NCI-H2107 treated with DMSO at 0.1 percent for 48 hours (cell line): ENCODE data around the gene EIF3I.

Experiments
- DNase-seq: peaks from one replicate; lab custom pipeline; 2025; ENCODE audit not compliant: unreplicated experiment; lab: John Stamatoyannopoulos, UW

The EIF3I gene

GRCh38 chr1:32263744-32264143, 41.5 kb downstream of the EIF3I start:
- DNase-seq: no peak

DNA sequence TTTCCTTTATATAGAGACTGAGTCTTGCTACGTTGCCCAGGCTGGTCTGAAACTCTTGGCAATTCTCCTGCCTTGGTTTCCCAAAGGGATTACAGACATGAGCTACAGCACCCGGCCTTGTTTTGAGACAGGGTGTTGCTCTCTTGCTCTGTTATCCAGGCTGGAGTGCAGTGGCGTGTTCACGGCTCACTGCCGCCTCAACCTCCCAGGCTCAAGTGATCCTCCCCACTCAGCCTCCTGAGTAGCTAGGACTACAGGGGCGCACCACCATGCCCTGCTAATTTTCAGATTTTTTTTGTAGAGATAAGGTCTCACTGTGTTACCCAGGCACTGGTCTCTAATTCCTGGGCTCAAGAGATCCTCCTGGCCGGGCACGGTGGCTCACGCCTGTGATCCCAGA, 43.6 kb downstream of the EIF3I start:
- no peak for DNase-seq

- no peak for DNase-seq
Measured at GRCh38 chr1:32266921-32267591, 44.8 kb downstream of the EIF3I start.

- no peak for DNase-seq
Measured at GRCh38 chr1:32269744-32270143, 47.5 kb downstream of the EIF3I start.

GRCh38 chr1:32272557-32273390, 50.6 kb downstream of the EIF3I start:
- no peak for DNase-seq

- DNase-seq: no peak
Measured at GRCh38 chr1:32273391-32274208, 51.4 kb downstream of the EIF3I start.

DNA sequence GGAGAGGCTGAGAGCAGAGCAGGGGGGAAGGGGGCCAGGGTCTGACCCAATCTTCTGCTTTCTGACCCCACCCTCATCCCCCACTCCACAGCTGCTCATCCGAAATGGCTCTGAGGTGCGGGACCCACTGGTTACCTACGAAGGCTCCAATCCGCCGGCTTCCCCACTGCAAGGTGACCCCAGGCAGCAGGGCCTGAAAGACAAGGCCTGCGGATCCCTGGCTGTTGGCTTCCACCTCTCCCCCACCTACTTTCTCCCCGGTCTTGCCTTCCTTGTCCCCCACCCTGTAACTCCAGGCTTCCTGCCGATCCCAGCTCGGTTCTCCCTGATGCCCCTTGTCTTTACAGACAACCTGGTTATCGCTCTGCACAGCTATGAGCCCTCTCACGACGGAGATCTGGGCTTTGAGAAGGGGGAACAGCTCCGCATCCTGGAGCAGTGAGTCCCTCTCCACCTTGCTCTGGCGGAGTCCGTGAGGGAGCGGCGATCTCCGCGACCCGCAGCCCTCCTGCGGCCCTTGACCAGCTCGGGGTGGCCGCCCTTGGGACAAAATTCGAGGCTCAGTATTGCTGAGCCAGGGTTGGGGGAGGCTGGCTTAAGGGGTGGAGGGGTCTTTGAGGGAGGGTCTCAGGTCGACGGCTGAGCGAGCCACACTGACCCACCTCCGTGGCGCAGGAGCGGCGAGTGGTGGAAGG, 52.6 kb downstream of the EIF3I start:
- no peak for DNase-seq

DNA sequence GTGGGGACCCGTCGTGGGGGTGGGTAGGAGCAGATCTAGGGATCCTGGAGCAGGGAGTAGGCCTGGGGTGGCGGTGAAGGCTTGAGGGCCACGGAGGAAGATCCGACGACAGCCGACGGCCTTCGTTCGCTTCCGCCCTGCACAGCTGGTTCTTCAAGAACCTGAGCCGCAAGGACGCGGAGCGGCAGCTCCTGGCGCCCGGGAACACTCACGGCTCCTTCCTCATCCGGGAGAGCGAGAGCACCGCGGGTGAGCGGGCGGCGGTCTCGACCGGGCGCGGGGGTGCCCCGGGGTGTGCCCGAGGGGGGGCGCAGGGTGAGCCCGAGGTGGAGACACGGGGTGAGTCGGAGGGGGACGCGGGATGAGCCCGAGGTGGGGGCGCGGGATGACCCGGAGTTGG, 53.2 kb downstream of the EIF3I start:
- DNase-seq: no peak

DNA sequence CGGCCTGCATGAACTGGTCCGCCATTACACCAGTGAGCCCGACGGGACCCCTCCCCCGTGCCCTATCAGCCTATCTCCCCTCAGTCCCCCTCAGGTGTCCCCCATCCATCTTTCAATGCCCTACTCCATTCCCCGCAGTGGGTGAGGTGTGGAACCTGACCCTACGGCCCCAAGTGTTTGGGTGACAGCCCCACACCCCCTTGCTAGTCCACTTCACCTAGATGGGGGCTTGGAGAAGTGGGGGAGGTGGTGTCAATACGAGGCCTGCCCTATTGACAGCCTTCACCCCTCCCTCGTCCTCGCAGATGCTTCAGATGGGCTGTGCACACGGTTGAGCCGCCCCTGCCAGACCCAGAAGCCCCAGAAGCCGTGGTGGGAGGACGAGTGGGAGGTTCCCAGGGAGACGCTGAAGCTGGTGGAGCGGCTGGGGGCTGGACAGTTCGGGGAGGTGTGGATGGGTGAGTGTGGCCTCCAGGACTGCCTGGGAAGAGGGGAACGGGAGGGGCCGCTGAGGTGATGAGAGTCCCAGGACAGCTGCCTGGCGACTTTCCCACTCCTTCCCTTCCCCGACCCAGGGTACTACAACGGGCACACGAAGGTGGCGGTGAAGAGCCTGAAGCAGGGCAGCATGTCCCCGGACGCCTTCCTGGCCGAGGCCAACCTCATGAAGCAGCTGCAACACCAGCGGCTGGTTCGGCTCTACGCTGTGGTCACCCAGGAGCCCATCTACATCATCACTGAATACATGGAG, 54.0 kb downstream of the EIF3I start:
- DNase-seq: no peak
